HL-60 (cell line): Measurements from ENCODE around the gene DNAJB7.
A peak's percentile ranks its signal among the peaks of the same experiment; 100 is the strongest.

Experiments
- microRNA-seq: library from miRNA; unstranded; fragments of <30 nt; microRNA quantifications from one replicate; pipeline ENCODE4, GENCODE V29; 2018

Gene DNAJB7

Small RNAs within 50 kb of the gene (microRNA-seq; reads per million reads assigned to microRNA genes)
- 20.2 reads per million, percentile 46 among the genes with 10 or more reads in this experiment for gene MIR4766
